GM12865 (cell line): ENCODE measurements around the gene PLA2R1.
A peak's percentile ranks its signal among the peaks of the same experiment; 100 is the strongest.

Source experiments
- DNase-seq: peaks from one replicate; pipeline ENCODE4 v3.0.0; 2010; ENCODE audit warnings: low read depth
- H3K4me3 ChIP-seq: 2 replicates; pipeline ENCODE4 v1.5.1; 2011; ENCODE audit warnings: mild to moderate bottlenecking, low read depth, low read length, control low read depth
- CTCF ChIP-seq: IDR thresholded peaks from 2 replicates; pipeline ENCODE4 v1.5.1; 2011; ENCODE audit warnings: low read length, control low read depth, low read depth, inconsistent platforms; ENCODE audit not compliant: insufficient read depth; ENCODE audit errors: missing control alignments

Gene PLA2R1

GRCh38 chr2:160104115-160104514 is 41.7 kb upstream of the PLA2R1 start:
- H3K4me3 ChIP-seq = no peak overlapping the region
- no peak for TF ChIP-seq CTCF
- no peak for DNase-seq

GRCh38 chr2:160097326-160097725 is 34.9 kb upstream of the PLA2R1 start:
- no peak for DNase-seq
- no peak overlapping the region for H3K4me3 ChIP-seq
- TF ChIP-seq CTCF = no peak

GRCh38 chr2:160096409-160096808 is 34.0 kb upstream of the PLA2R1 start:
- no peak for TF ChIP-seq CTCF
- DNase-seq = peak; percentile 9

GRCh38 chr2:160092445-160092844 is 30.0 kb upstream of the PLA2R1 start:
- H3K4me3 ChIP-seq = no peak overlapping the region
- DNase-seq = no peak
- no peak for TF ChIP-seq CTCF

More at GRCh38 chr2:160096409-160096808, 34.0 kb upstream of the PLA2R1 start:
- H3K4me3 ChIP-seq = no peak overlapping the region

GRCh38 chr2:160091381-160091780 is 29.0 kb upstream of the PLA2R1 start:
- no peak for TF ChIP-seq CTCF
- no peak for DNase-seq
- H3K4me3 ChIP-seq = no peak overlapping the region

GRCh38 chr2:160087854-160088745 is 25.7 kb upstream of the PLA2R1 start:
- no peak overlapping the region for H3K4me3 ChIP-seq
- no peak for TF ChIP-seq CTCF
- DNase-seq = peak; percentile 29
